Ishikawa (cell line): ENCODE results near the gene TPCN2.

Experiments
- CEBPB ChIP-seq: IDR thresholded peaks from 2 replicates; pipeline ENCODE4 v1.6.1; 2012
- CREB1 ChIP-seq: IDR thresholded peaks from 2 replicates; pipeline ENCODE4 v1.6.1; 2012; ENCODE audit warnings: low read depth
- EGR1 ChIP-seq: IDR thresholded peaks from 2 replicates; pipeline ENCODE4 v1.6.1; 2012
- EP300 ChIP-seq: IDR thresholded peaks from 2 replicates; pipeline ENCODE4 v1.6.1; 2012; ENCODE audit warnings: borderline replicate concordance
- FOXM1 ChIP-seq: IDR thresholded peaks from 2 replicates; pipeline ENCODE4 v1.6.1; 2012; ENCODE audit warnings: low read depth, borderline replicate concordance
- MAX ChIP-seq: IDR thresholded peaks from 2 replicates; pipeline ENCODE4 v1.6.1; 2012
- NFIC ChIP-seq: IDR thresholded peaks from 2 replicates; pipeline ENCODE4 v1.6.1; 2012
- RAD21 ChIP-seq: IDR thresholded peaks from 2 replicates; pipeline ENCODE4 v1.6.1; 2012; ENCODE audit warnings: low read depth
- REST ChIP-seq: IDR thresholded peaks from 2 replicates; pipeline ENCODE4 v1.6.1; 2012; ENCODE audit warnings: low read depth, mild to moderate bottlenecking
- TAF1 ChIP-seq: IDR thresholded peaks from 2 replicates; pipeline ENCODE4 v1.6.1; 2012; ENCODE audit warnings: low read depth, mild to moderate bottlenecking
- TCF12 ChIP-seq: IDR thresholded peaks from 2 replicates; pipeline ENCODE4 v1.6.1; 2012; ENCODE audit warnings: low read depth
- TEAD4 ChIP-seq: IDR thresholded peaks from 2 replicates; pipeline ENCODE4 v1.6.1; 2012
- USF1 ChIP-seq: IDR thresholded peaks from 2 replicates; pipeline ENCODE4 v1.6.1; 2012
- YY1 ChIP-seq: IDR thresholded peaks from 2 replicates; pipeline ENCODE4 v1.6.1; 2012; ENCODE audit warnings: low read depth
- ZBTB7A ChIP-seq: IDR thresholded peaks from 2 replicates; pipeline ENCODE4 v1.6.1; 2012; ENCODE audit warnings: low read depth

Gene TPCN2

GRCh38 chr11:69135420-69136363, 87.0 kb downstream of the TPCN2 start:
- TF ChIP-seq ZBTB7A (no peak; the same call in 1 of the 2 replicates), NFIC (peak; percentile 79), EP300 (peak; percentile 91), TAF1 (no peak), TEAD4 (peak; percentile 65), USF1 (no peak), EGR1 (no peak), YY1 (0 out of 2 replicates have a peak, but pooled peaks have one; percentile 31), MAX (no peak; the same call in 1 of the 2 replicates), CEBPB (no peak; the same call in 1 of the 2 replicates), RAD21 (0 out of 2 replicates have a peak, but pooled peaks have one; percentile 0), FOXM1 (peak; percentile 64; the same call in 1 of the 2 replicates), CREB1 (no peak), REST (no peak), TCF12 (peak; percentile 83; the same call in 1 of the 2 replicates)

GRCh38 chr11:69136471-69136870, 87.7 kb downstream of the TPCN2 start:
- TF ChIP-seq RAD21 (no peak), YY1 (no peak), MAX (no peak), CEBPB (no peak), NFIC (no peak), TCF12 (no peak), USF1 (no peak), EP300 (no peak), ZBTB7A (no peak), FOXM1 (no peak), TAF1 (no peak), REST (no peak), TEAD4 (no peak), EGR1 (no peak), CREB1 (no peak)

- TF ChIP-seq NFIC (peak; percentile 26; the same call in 1 of the 2 replicates), CREB1 (no peak)
Measured at GRCh38 chr11:69137151-69137844, 88.6 kb downstream of the TPCN2 start.

- TF ChIP-seq EGR1 (no peak), TCF12 (peak; percentile 59; the same call in 1 of the 2 replicates), RAD21 (no peak), USF1 (0 out of 2 replicates have a peak, but pooled peaks have one; percentile 7), REST (no peak), YY1 (0 out of 2 replicates have a peak, but pooled peaks have one; percentile 2), TAF1 (no peak), EP300 (peak; percentile 63; the same call in 1 of the 2 replicates), ZBTB7A (0 out of 2 replicates have a peak, but pooled peaks have one; percentile 47), MAX (peak; percentile 70), TEAD4 (peak; percentile 77), NFIC (peak; percentile 59; the same call in 1 of the 2 replicates), FOXM1 (peak; percentile 33; the same call in 1 of the 2 replicates), CREB1 (no peak), CEBPB (peak; percentile 84)
Measured at GRCh38 chr11:69138265-69138664, 89.5 kb downstream of the TPCN2 start.
